K562 (cell line): ENCODE results near the gene WDCP.

Experiments
- CEBPB ChIP-seq: fragments of 450-650 bp; IDR thresholded peaks from 2 replicates; pipeline ENCODE4 v1.6.1; 2016; ENCODE audit warnings: missing genetic modification characterization, missing compliant biosample characterization
- MYC ChIP-seq, 2 experiments: fragments of 250-450 bp in 1 of 2; sonication (Bioruptor Pico) in 1 of 2; IDR thresholded peaks; 2 replicates each; pipeline versions ENCODE4 v1.5.1 to v1.6.1; 2012 to 2021; ENCODE audit warnings: low read depth in 2 of 2, borderline replicate concordance in 1 of 2, improper control_type of control experiment in 1 of 2, low read length in 1 of 2, mild to moderate bottlenecking in 1 of 2, moderate library complexity in 1 of 2
- TF ChIP-seq, protein P1 (sequence below): sonication (generic); formaldehyde crosslinking; IDR thresholded peaks from 2 replicates; pipeline ENCODE4 v1.8.1; 2022; ENCODE audit warnings: missing genetic modification reagents

DNA sequence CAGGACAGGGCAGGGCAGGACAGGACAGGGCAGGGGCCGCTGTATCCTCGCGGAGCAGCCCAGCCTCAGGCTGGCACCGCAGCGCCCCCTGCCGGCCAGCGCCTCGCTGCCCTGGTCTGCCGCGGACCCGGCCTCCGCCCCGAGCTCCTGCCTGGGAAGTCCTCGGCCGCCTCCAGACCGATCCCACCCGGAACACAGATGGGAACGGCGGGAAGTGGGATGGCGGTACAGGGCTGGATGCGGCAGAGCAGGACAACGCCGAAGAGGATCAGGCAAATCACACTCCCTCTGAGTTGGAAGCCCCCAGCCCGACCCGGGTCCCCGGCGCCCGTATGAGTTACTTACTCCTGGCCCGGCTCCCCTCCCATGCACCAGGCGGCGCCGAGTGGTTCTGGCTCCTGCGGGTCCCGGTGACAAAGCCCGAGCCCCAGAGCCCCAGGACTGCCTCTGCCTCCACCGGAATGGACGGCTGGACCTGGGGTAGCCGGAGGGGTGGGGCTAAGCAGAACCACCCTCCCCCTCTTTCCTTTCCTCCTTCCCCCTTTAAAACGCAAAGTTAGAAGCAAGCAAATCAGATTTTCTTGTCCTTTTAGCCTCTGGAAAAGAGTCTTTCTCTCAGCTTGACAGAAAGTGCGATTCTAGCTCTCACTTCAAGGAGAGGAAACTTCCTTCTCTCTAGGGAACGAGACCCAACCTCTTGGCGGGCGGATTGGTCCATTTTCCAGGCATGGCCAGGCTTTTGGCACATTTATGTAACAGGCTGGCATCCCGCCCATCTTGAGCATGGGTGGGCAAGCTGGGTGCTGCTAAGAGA, 37.4 kb upstream of the WDCP start, which contains the start of gene TP53I3:
- TF ChIP-seq CEBPB (tag), result no peak
- peak; percentile 66 for TF ChIP-seq MYC (IDR thresholded peaks at IDR 0.05; ENCODE audit: low read depth, low read length)
- no peak; the same call in 1 of the 2 replicates for TF ChIP-seq MYC (CRISPR knock-in tag; IDR thresholded peaks at IDR 0.05; ENCODE audit: borderline replicate concordance, low read depth)
- TF ChIP-seq, protein P1, sequence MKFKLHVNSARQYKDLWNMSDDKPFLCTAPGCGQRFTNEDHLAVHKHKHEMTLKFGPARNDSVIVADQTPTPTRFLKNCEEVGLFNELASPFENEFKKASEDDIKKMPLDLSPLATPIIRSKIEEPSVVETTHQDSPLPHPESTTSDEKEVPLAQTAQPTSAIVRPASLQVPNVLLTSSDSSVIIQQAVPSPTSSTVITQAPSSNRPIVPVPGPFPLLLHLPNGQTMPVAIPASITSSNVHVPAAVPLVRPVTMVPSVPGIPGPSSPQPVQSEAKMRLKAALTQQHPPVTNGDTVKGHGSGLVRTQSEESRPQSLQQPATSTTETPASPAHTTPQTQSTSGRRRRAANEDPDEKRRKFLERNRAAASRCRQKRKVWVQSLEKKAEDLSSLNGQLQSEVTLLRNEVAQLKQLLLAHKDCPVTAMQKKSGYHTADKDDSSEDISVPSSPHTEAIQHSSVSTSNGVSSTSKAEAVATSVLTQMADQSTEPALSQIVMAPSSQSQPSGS (CRISPR knock-in tag), result no peak
